Esophagus muscularis mucosa (tissue), 4 donors: ENCODE measurements around the gene CEP250. TPM values are rescaled to one million over a fixed set of nuclear protein-coding genes. Genes with fewer than 3 reads are reported as not detected.

Experiments used
- DNase-seq: peaks from one replicate; pipeline ENCODE4 v3.0.0-alpha.2; 2017; ENCODE audit errors: extremely low spot score
- H3K27ac ChIP-seq, 4 donors: fragments of 200-600 bp; sonication (generic); replicated peaks in 1 of 4; 1 replicate in 3 of 4; 2 replicates in 1 of 4; pipeline ENCODE4 v1.5.1; 2016 to 2019; ENCODE audit warnings: mild to moderate bottlenecking in 1 of 4
- H3K27me3 ChIP-seq, 4 donors: fragments of 200-600 bp; sonication (generic); one replicate each; pipeline versions ENCODE4 v1.5.1 to v1.6.0; 2016 to 2019
- H3K36me3 ChIP-seq, 4 donors: fragments of 200-600 bp; sonication (generic); one replicate each; pipeline ENCODE4 v1.5.1; 2016 to 2019
- H3K4me1 ChIP-seq, 4 donors: fragments of 200-600 bp; sonication (generic); one replicate each; pipeline ENCODE4 v1.5.1; 2016 to 2019
- H3K4me3 ChIP-seq, 4 donors: fragments of 200-600 bp; sonication (generic); 1 replicate in 2 of 4; 2 replicates in 2 of 4; pipeline ENCODE4 v1.5.1; 2016 to 2019; ENCODE audit warnings: mild to moderate bottlenecking in 4 of 4, moderate library complexity in 1 of 4
- H3K9me3 ChIP-seq, 4 donors: fragments of 200-600 bp; sonication (generic); 1 replicate in 3 of 4; 2 replicates in 1 of 4; pipeline ENCODE4 v1.5.1; 2016 to 2019
- CTCF ChIP-seq, 3 experiments: fragments of 200-600 bp in 2 of 3; fragments of 450-650 bp in 1 of 3; sonication (generic) in 2 of 3; IDR thresholded peaks; one replicate each; pipeline ENCODE4 v1.5.1; 2017 to 2019; ENCODE audit warnings: antibody characterized with exemption in 3 of 3, mild to moderate bottlenecking in 2 of 3, moderate library complexity in 1 of 3
- EP300 ChIP-seq: sonication (generic); formaldehyde crosslinking; IDR thresholded peaks from one replicate; pipeline ENCODE4 v1.6.1; 2017; ENCODE audit warnings: antibody characterized with exemption
- POLR2A ChIP-seq: fragments of 450-650 bp; IDR thresholded peaks from one replicate; pipeline ENCODE4 v1.6.1; 2017; ENCODE audit warnings: antibody characterized with exemption, moderate library complexity, mild to moderate bottlenecking, low read depth
- POLR2AphosphoS5 ChIP-seq, 2 donors: sonication (generic); formaldehyde crosslinking; IDR thresholded peaks; one replicate each; pipeline ENCODE4 v1.6.1; 2017; ENCODE audit warnings: antibody characterized with exemption in 2 of 2
- WGBS: methylation state at CpG from one replicate; pipeline ENCODE4 v1.1.5; 2018; 5-methylcytosine and 5-hydroxymethylcytosine counted together
- intact Hi-C: fragments of 100-400 bp; cut with DNase I; formaldehyde crosslinking; loops from one replicate; pipeline ENCODE4 v1.15.1; 2023
- total RNA-seq, 4 donors: library from RNA; depleted of rRNA; stranded (reverse); fragments of >200 nt; gene quantifications; one replicate each; pipeline versions ENCODE4 v1.1.0 to v1.2.1, GENCODE V29; 2016

The CEP250 gene
- total RNA-seq, 4 donors from 2014 or later, result 17.7 to 35.8 (median 23.7) TPM

DNA sequence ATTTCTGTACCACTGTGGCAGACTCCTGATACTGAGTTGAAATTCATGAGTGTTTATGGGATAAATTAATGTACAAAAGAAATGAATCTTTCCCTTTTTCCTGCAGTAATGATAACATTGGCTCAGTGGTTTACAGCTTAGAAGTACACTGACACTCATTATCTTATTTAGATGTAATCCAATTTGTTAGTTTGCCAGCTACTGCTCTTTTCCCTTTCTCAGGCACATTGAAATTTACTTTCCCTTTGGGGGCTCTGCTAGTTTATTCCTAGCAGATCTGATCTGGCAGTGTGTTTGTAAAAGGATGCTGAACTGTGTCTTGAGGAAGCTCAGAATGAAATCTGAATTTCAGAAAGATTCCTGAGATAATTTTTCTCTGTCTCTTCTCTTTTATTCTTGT, 3.0 kb downstream of the CEP250 start:
- H3K4me3 ChIP-seq, result no peak overlapping the region
- no peaks in the 10 kb centered on the region for H3K9me3 ChIP-seq
- H3K36me3 ChIP-seq, result peaks cover 7 to 38% (median 29%) of the 10 kb centered on the region in 4 donors
- H3K4me1 ChIP-seq, result peaks cover 11 to 28% (median 21%) of the 10 kb centered on the region in 4 donors
- DNase-seq, result no peak
- H3K27ac ChIP-seq, result no peak overlapping the region
- TF ChIP-seq CTCF (IDR thresholded peaks at IDR 0.05) (no peak), EP300 (no peak), POLR2AphosphoS5 (IDR thresholded peaks at IDR 0.05) (no peak), POLR2A (no peak)
- intact Hi-C loops, result loop anchor here (10.0 kb wide), 1 partner anchor 314 kb away; the partner anchor contains the start of gene EDEM2
- no peaks in the 10 kb centered on the region for H3K27me3 ChIP-seq

DNA sequence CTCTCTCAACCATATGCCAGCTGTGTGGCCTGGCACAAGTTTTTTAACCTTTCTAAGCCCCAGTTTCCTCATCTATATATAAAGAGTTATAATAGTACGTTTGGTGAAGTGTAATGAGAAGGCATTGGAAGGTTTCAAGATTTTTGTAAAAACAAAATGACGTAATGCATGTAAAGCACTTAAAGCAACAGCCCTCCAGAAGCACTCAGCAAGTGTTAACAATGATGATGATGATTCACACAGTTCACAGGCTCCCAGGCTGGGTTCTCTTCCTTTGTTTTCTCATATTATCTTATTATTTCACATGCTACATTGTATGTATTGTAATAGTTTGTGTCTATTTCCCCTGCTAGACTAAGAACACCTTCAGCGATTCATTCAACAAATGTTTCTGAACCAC, 6.2 kb downstream of the CEP250 start:
- H3K4me1 ChIP-seq, result peaks cover 0 to 18% (median 9%) of the 10 kb centered on the region in 4 donors
- intact Hi-C loops, result no loop called here
- H3K9me3 ChIP-seq, result no peaks in the 10 kb centered on the region
- no peaks in the 10 kb centered on the region for H3K27me3 ChIP-seq
- no peak overlapping the region for H3K27ac ChIP-seq
- no peak for DNase-seq
- 87% methylated on average over 3 of the region's 3 CpGs for WGBS
- no peak overlapping the region for H3K4me3 ChIP-seq
- no peak for TF ChIP-seq CTCF (IDR thresholded peaks at IDR 0.05)
- no peak for TF ChIP-seq POLR2A
- H3K36me3 ChIP-seq, result peaks cover 7 to 63% (median 47%) of the 10 kb centered on the region in 4 donors

DNA sequence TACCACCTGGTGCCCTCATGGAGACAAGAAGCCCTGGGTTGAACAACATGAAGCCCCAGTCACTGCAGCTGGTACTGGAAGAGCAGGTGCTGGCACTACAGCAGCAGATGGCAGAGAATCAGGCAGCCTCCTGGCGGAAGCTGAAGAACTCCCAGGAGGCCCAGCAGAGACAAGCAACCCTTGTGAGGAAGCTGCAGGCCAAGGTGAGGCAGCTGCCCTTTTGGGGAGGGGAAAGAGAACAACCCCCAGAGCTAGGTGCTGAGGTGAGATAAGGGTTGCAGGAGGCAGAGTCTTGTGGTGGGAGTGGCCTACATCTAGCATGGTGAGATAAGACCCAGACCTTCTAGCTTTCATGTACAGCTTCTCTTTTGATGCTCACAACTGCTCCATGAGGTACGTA, 7.0 kb downstream of the CEP250 start:
- no peak for TF ChIP-seq POLR2AphosphoS5 (IDR thresholded peaks at IDR 0.05)
- TF ChIP-seq CTCF (IDR thresholded peaks at IDR 0.05), result no peak
- no peak for TF ChIP-seq POLR2A
- TF ChIP-seq EP300, result no peak
- no peak for DNase-seq
- 94% methylated on average over 2 of the region's 2 CpGs for WGBS
- Histone ChIP-seq H3K4me1 (peaks cover 0 to 20% (median 11%) of the 10 kb centered on the region in 4 donors), H3K36me3 (peaks cover 7 to 71% (median 54%) of the 10 kb centered on the region in 4 donors), H3K4me3 (no peak overlapping the region), H3K27me3 (no peaks in the 10 kb centered on the region), H3K27ac (no peak overlapping the region), H3K9me3 (no peaks in the 10 kb centered on the region)
- intact Hi-C loops, result no loop called here

DNA sequence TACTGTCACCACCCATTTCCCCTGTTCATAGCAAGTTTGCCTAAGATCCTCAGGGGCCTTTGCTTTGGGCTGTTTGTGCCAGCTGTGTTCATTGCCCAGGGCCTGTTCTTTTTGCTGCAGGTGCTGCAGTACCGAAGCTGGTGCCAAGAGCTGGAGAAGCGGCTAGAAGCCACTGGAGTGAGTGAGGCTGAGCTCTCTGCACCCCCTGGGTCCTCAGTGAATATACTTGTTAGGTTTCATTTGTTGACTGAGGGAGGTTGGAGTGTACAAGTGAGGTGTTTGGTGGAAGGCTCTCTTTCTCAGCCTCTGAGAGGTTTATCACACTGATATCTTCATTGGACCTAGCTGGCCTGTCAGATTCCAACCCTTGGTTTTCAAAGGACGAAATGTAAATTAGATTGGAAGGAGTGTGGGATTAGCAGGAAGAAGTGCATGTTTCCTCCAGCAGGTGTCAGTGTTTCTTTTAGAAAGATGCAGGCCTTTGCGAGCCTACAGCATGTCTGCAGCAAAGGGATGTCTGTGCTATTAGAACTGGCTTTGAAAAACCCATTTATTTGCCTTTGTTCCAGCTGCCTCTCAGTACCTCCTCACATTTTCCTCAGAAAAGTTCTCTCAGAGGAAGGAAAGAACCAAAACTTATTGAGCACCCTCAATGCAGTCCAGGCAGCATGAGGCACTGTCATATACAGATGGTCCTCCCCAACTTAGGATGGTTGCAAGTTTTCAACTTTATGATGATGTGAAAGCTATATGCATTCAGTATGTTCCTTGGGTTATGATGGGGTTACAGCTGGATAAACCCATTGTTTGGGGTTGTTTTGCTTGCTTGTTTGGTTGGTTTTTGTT, 8.3 kb downstream of the CEP250 start:
- intact Hi-C loops, result no loop called here
- peaks cover 0 to 24% (median 17%) of the 10 kb centered on the region in 4 donors for H3K4me1 ChIP-seq
- H3K36me3 ChIP-seq, result peaks cover 7 to 83% (median 64%) of the 10 kb centered on the region in 4 donors
- DNase-seq, result no peak
- no peak overlapping the region for H3K4me3 ChIP-seq
- H3K27me3 ChIP-seq, result no peaks in the 10 kb centered on the region
- H3K27ac ChIP-seq, result no peak overlapping the region
- WGBS, result 46% methylated on average over 4 of the region's 4 CpGs
- no peaks in the 10 kb centered on the region for H3K9me3 ChIP-seq
- TF ChIP-seq POLR2A (no peak), CTCF (IDR thresholded peaks at IDR 0.05) (peak; percentile 78 to 82 (median 81))
